Neural cell (in vitro differentiated cells): ENCODE data around the gene CARS2. TPM values are rescaled to one million over a fixed set of nuclear protein-coding genes. Genes with fewer than 3 reads are reported as not detected.

Experiments used
- H2AFZ ChIP-seq: fragments of 200-600, 300-800 bp; sonication (generic), shearing (Covaris generic); 2 replicates; pipeline ENCODE4 v1.6.0; 2014; ENCODE audit warnings: low read depth, mild to moderate bottlenecking, antibody characterized with exemption, low read length, moderate library complexity
- H3F3A ChIP-seq: fragments of 200-600 bp; shearing (Covaris generic); 2 replicates; pipeline ENCODE4 v1.6.1; 2016; ENCODE audit warnings: mild to moderate bottlenecking, moderate library complexity, mixed read lengths, antibody characterized with exemption, low read length; ENCODE audit not compliant: insufficient read depth, poor library complexity, severe bottlenecking
- H3K27ac ChIP-seq: fragments of 200-600, 300-800 bp; sonication (generic), shearing (Covaris generic); 2 replicates; pipeline ENCODE4 v1.5.1; 2014; ENCODE audit warnings: mild to moderate bottlenecking, low read length, moderate library complexity
- H3K27me3 ChIP-seq: fragments of 300-800, 200-600 bp; sonication (generic), shearing (Covaris generic); 2 replicates; pipeline ENCODE4 v1.6.0; 2014; ENCODE audit warnings: mild to moderate bottlenecking, low read depth, low read length, moderate library complexity; ENCODE audit not compliant: insufficient read depth
- H3K36me3 ChIP-seq: fragments of 300-800, 200-600 bp; sonication (generic), shearing (Covaris generic); 2 replicates; pipeline ENCODE4 v1.5.1; 2014; ENCODE audit warnings: mild to moderate bottlenecking, antibody characterized with exemption, low read length, moderate library complexity; ENCODE audit not compliant: insufficient read depth
- H3K4me2 ChIP-seq: fragments of 300-800, 200-600 bp; sonication (generic), shearing (Covaris generic); 2 replicates; pipeline ENCODE4 v1.6.0; 2014; ENCODE audit warnings: mild to moderate bottlenecking, low read length
- H3K4me3 ChIP-seq: fragments of 300-800, 200-600 bp; sonication (generic), shearing (Covaris generic); 2 replicates; pipeline ENCODE4 v1.5.1; 2014; ENCODE audit warnings: mild to moderate bottlenecking, low read length, moderate library complexity
- H3K79me2 ChIP-seq: fragments of 200-600 bp; shearing (Covaris generic); replicated peaks from 2 replicates; pipeline ENCODE4 v1.6.0; 2014; ENCODE audit warnings: mild to moderate bottlenecking, low read length, moderate library complexity; ENCODE audit not compliant: insufficient read depth
- H3K9ac ChIP-seq: fragments of 300-800, 200-600 bp; sonication (generic), shearing (Covaris generic); 2 replicates; pipeline ENCODE4 v1.6.1; 2016; ENCODE audit warnings: mild to moderate bottlenecking, low read length, mixed read lengths
- H3K9me2 ChIP-seq: fragments of 200-600 bp; shearing (Covaris generic); 2 replicates; pipeline ENCODE4 v1.6.1; 2016; ENCODE audit warnings: mild to moderate bottlenecking, low read length, mixed read lengths; ENCODE audit not compliant: insufficient read depth
- H3K9me3 ChIP-seq: fragments of 200-600, 300-800 bp; sonication (generic), shearing (Covaris generic); 2 replicates; pipeline ENCODE4 v1.6.1; 2016; ENCODE audit warnings: mild to moderate bottlenecking, mixed run types, low read length, moderate library complexity, mixed read lengths
- H4K20me1 ChIP-seq: fragments of 200-600 bp; shearing (Covaris generic); 2 replicates; pipeline ENCODE4 v1.6.1; 2016; ENCODE audit warnings: mild to moderate bottlenecking, mixed run types; ENCODE audit not compliant: insufficient read depth
- EP300 ChIP-seq: fragments of 450-650 bp; conservative IDR thresholded peaks from 2 replicates; pipeline ENCODE4 v1.6.1; 2014; ENCODE audit warnings: antibody characterized with exemption, mild to moderate bottlenecking, moderate library complexity; ENCODE audit not compliant: poor library complexity, severe bottlenecking
- EZH2 ChIP-seq: fragments of 200-600, 300-800 bp; shearing (Covaris generic), sonication (generic); IDR thresholded peaks from 2 replicates; pipeline ENCODE4 v1.6.1; 2014; ENCODE audit warnings: antibody characterized with exemption, low read length, borderline replicate concordance, mild to moderate bottlenecking; ENCODE audit not compliant: insufficient read depth, poor library complexity, severe bottlenecking
- MXI1 ChIP-seq: fragments of 450-650 bp; conservative IDR thresholded peaks from 2 replicates; pipeline ENCODE4 v1.6.1; 2014; ENCODE audit warnings: antibody characterized with exemption, mild to moderate bottlenecking; ENCODE audit not compliant: poor library complexity, severe bottlenecking
- POLR2AphosphoS5 ChIP-seq: IDR thresholded peaks from 2 replicates; pipeline ENCODE4 v1.6.1; 2012
- RAD21 ChIP-seq: fragments of 450-650 bp; conservative IDR thresholded peaks from 2 replicates; pipeline ENCODE4 v1.6.1; 2014; ENCODE audit warnings: antibody characterized with exemption, mild to moderate bottlenecking, moderate library complexity
- SMC3 ChIP-seq: fragments of 450-650 bp; conservative IDR thresholded peaks from 2 replicates; pipeline ENCODE4 v1.6.1; 2014; ENCODE audit warnings: antibody characterized with exemption, mild to moderate bottlenecking, moderate library complexity; ENCODE audit not compliant: poor library complexity
- TAF1 ChIP-seq: IDR thresholded peaks from 2 replicates; pipeline ENCODE4 v1.6.1; 2012; ENCODE audit warnings: low read depth
- polyA plus RNA-seq: library from polyadenylated mRNA; depleted of rRNA; stranded (reverse); fragments of >200 nt; gene quantifications from 2 replicates; pipeline ENCODE4 v1.2.3, GENCODE V29; 2014
- TF ChIP-seq, protein P1 (sequence below): IDR thresholded peaks from 2 replicates; pipeline ENCODE4 v1.6.1; 2012; ENCODE audit warnings: borderline replicate concordance
- TF ChIP-seq, protein P2 (sequence below): fragments of 450-650 bp; IDR thresholded peaks from 2 replicates; pipeline ENCODE4 v1.5.1; 2014; ENCODE audit warnings: antibody characterized with exemption, mild to moderate bottlenecking, moderate library complexity; ENCODE audit not compliant: poor library complexity, severe bottlenecking

CARS2 gene
- polyA plus RNA-seq, 1 donor from 2014 or later = 92.2 TPM

DNA sequence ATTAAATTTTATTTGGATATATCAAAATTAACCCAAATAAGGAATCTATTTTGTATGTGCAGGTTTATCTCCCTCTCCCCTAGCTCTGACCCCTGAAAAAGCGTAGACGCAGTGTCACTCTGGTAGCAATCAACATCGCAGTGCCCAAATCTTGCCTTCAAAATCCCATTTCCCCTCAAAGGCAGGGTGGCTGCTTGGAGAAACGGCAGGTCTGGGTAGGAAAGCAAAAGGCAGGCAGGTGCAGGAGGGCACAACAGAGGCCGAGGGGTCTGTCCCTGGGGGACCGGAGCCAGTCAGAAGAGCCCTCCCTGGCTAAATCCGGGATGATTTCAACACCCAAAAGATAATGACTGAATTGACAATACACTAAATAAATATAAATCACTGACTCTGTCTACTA, 48.7 kb downstream of the CARS2 start:
- H3K27ac ChIP-seq = no peak overlapping the region
- H3K9me2 ChIP-seq = no peaks in the 10 kb centered on the region
- H3K4me2 ChIP-seq = no peak overlapping the region
- no peak overlapping the region for H3K9ac ChIP-seq
- no peaks in the 10 kb centered on the region for H3K27me3 ChIP-seq
- H3F3A ChIP-seq = no peaks in the 10 kb centered on the region
- no peak overlapping the region for H3K4me3 ChIP-seq
- H3K9me3 ChIP-seq = peaks cover 6% of the 10 kb centered on the region
- peaks cover 24% of the 10 kb centered on the region for H3K36me3 ChIP-seq
- H2AFZ ChIP-seq = no peak overlapping the region
- H3K79me2 ChIP-seq = no peaks in the 10 kb centered on the region
- no peaks in the 10 kb centered on the region for H4K20me1 ChIP-seq
- TF ChIP-seq TAF1 = no peak
- TF ChIP-seq SMC3 = no peak
- no peak for TF ChIP-seq POLR2AphosphoS5
- TF ChIP-seq EZH2 = no peak
- TF ChIP-seq MXI1 = no peak
- TF ChIP-seq EP300 = no peak

GRCh38 chr13:110653851-110654250, 52.1 kb downstream of the CARS2 start:
- no peaks in the 10 kb centered on the region for H3K27me3 ChIP-seq
- H3K9ac ChIP-seq = no peak overlapping the region
- no peaks in the 10 kb centered on the region for H3K9me2 ChIP-seq
- H3K27ac ChIP-seq = no peak overlapping the region
- no peaks in the 10 kb centered on the region for H3K79me2 ChIP-seq
- H4K20me1 ChIP-seq = no peaks in the 10 kb centered on the region
- peaks cover under 1% of the 10 kb centered on the region for H3K9me3 ChIP-seq
- peaks cover 9% of the 10 kb centered on the region for H3K36me3 ChIP-seq
- no peak overlapping the region for H2AFZ ChIP-seq
- TF ChIP-seq MXI1 (no peak), EZH2 (no peak), POLR2AphosphoS5 (no peak), SMC3 (no peak), TAF1 (no peak), EP300 (no peak), RAD21 (no peak)
- TF ChIP-seq, protein P1, sequence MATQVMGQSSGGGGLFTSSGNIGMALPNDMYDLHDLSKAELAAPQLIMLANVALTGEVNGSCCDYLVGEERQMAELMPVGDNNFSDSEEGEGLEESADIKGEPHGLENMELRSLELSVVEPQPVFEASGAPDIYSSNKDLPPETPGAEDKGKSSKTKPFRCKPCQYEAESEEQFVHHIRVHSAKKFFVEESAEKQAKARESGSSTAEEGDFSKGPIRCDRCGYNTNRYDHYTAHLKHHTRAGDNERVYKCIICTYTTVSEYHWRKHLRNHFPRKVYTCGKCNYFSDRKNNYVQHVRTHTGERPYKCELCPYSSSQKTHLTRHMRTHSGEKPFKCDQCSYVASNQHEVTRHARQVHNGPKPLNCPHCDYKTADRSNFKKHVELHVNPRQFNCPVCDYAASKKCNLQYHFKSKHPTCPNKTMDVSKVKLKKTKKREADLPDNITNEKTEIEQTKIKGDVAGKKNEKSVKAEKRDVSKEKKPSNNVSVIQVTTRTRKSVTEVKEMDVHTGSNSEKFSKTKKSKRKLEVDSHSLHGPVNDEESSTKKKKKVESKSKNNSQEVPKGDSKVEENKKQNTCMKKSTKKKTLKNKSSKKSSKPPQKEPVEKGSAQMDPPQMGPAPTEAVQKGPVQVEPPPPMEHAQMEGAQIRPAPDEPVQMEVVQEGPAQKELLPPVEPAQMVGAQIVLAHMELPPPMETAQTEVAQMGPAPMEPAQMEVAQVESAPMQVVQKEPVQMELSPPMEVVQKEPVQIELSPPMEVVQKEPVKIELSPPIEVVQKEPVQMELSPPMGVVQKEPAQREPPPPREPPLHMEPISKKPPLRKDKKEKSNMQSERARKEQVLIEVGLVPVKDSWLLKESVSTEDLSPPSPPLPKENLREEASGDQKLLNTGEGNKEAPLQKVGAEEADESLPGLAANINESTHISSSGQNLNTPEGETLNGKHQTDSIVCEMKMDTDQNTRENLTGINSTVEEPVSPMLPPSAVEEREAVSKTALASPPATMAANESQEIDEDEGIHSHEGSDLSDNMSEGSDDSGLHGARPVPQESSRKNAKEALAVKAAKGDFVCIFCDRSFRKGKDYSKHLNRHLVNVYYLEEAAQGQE = no peak
- TF ChIP-seq, protein P2, sequence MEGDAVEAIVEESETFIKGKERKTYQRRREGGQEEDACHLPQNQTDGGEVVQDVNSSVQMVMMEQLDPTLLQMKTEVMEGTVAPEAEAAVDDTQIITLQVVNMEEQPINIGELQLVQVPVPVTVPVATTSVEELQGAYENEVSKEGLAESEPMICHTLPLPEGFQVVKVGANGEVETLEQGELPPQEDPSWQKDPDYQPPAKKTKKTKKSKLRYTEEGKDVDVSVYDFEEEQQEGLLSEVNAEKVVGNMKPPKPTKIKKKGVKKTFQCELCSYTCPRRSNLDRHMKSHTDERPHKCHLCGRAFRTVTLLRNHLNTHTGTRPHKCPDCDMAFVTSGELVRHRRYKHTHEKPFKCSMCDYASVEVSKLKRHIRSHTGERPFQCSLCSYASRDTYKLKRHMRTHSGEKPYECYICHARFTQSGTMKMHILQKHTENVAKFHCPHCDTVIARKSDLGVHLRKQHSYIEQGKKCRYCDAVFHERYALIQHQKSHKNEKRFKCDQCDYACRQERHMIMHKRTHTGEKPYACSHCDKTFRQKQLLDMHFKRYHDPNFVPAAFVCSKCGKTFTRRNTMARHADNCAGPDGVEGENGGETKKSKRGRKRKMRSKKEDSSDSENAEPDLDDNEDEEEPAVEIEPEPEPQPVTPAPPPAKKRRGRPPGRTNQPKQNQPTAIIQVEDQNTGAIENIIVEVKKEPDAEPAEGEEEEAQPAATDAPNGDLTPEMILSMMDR = no peak
- H3K4me3 ChIP-seq = no peak overlapping the region
- no peak overlapping the region for H3K4me2 ChIP-seq
- no peaks in the 10 kb centered on the region for H3F3A ChIP-seq
